ENCODE data around the gene C9orf50.

C9orf50 gene

GRCh38 chr9:129570450-129571297 lies 50.2 kb downstream of the C9orf50 start:
- DNase-seq (ENCODE audit: low read depth in 2 of 2), result no peak

DNA sequence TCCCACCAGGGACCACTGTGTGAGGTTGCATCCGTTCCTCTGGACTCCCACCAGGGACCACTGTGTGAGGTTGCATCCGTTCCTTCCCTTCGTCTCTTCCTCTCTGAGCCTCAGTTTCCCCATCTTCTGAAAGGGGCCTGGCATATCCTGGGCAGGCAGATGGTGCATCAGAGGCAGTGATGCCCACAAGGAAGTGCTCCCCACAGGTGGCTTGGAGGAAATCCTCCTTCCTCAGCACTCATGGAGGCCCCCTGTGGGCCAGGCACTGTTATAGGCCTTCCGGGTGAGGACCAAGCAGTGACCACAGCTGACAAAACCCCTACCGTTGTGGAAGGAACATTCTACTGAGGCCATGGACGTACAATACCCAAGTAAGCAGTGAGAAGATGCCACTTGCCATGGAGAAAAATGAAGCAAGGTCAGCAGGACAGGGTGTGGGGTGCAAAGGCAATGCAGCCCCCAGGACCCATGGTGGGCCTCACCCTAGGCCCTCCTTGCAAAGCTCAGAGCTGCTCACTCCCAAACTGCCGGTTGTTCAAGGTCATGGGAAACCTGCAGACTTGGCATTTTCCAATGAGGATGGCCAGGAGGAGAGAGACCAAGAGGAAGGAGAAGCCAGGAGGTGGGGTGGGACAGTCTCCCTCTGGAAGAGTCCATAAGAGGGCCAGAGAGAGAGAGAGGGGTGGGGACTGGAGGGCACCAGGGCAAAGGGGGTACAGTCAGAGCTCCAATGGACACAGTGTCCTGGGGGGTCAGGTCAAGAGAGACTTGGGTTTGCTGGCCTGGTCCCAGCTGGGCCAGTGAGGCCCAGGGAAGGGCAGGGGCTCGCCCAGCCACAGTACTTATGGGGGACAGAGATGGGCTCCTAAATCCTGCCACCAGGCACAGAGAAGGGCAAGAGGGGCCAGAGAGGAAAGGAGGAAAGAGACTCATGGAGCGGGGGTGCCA lies 51.1 kb downstream of the C9orf50 start:
- no peak for DNase-seq (ENCODE audit: low read depth in 2 of 2)

DNA sequence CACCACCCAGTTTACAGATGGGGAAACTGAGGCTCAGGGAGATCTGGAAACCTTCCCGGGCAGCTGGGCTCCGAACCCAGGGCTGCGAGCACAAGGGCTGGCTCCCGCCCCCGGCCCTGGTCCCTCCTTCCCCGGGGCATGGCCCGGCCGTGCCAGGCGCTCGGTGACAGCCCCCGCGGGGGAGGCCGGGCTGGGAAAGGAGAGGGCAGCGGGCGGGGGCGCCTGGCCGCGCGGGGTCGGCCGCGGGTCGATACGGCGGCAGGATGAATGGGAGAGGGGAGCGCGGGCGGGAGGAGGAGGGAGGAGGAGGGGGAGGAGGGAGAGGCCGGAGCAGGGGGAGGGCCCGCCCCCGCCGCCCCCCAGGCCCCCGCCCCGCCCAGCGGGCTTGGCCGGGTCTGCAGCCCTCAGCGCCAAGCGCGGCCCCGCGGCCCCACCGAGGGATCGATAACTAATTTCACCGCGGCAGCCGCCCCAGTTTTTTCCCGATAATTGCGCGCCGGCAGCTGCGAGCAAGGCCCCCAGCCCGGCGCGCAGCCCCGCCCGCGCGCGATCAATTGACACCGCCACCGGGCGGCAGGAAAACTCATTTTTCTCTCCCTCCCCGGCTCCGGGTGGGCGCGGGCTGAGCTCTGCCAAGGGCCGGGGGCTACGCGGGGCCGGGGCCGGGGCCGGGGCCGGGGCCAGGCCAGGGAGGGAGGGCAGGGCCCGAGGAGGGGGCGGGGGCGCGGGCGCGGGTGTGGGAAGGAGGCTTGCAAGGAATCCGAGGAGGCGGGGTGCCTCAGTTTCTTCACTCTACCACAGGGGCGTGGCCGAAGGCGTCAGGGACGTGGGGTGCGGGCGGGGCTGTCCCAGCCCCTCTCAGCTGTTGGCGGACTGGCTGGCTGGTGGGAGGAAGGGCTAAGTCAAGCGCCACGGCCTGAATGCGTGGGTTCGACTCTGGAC lies 52.1 kb downstream of the C9orf50 start:
- DNase-seq (ENCODE audit: low read depth in 2 of 2), result no peak

DNA sequence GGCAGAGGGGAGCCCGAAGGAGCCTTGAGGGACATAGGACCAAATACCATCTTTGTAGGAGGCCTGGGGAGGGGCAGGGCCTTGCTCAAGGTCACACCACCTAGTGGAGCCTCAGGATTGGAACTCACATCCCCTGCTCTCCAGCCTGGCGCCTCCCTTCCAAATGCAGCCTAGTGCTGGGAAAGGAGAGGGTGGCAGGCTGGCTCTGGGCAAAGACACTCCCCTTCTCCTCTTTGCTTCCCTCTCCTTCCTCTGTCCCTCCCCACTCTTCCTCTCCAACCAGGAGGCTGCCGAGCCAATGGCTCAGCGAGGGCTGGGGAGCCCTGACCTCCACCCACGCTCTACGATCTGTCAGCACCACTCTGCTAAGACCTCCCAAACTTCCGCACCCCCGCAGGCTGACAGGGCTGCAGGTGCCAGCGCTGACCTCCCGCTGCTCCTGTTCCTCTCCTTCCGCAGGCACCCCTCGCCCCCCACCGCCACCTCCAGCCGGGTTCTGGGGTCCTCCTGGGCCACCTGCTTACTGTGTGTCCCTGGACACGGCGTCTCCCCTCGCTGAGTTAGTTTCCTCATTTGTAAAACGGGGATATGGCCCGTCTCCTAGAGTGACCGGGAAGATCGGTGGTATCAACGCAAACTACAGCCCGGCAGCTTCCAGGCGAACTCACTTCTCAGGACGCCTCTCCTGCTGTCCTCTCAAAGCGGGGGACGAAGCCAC lies 52.9 kb downstream of the C9orf50 start:
- no peak for DNase-seq (ENCODE audit: low read depth in 2 of 2)

DNA sequence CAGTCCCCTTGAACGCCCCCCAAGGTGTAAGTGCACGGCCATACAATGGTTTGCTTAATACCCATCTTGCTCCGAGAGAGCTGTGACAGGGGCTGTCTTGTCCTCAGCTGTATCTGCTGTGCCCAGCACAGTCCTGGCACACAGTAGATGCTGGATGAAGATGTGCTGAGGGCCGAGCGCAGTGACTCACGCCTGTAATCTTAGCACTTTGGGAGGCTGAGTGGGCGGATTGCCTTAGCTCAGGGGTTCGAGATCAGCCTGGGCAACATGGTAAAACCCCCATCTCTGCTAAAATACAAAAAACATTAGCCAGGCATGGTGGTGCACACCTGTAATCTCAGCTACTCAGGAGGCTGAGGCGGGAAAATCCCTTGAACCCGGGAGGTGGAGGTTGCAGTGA lies 53.6 kb downstream of the C9orf50 start:
- DNase-seq (ENCODE audit: low read depth in 2 of 2), result no peak

- DNase-seq (ENCODE audit: low read depth in 2 of 2), result no peak
Measured at GRCh38 chr9:129566563-129567266, 54.2 kb downstream of the C9orf50 start.

DNA sequence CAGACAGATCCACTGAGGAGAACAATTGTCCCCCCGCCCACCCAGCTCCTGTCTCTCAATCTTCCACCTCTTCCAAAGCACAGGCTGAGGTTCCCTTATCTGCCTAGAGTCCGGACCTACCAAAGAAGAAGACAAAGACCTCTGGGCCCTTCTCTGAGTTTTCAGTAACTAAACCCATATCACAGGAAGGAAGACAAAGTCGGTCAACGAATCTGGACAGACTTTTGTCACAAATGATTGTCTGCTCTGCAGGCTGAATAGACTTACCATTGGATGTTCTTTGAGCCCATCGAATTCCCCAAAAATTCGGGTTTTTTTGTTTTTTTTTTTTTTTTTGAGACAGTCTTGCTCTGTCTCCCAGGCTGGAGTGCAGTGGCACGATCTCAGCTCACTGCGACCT lies 58.0 kb downstream of the C9orf50 start:
- no peak for DNase-seq (ENCODE audit: low read depth in 2 of 2)

GRCh38 chr9:129562514-129562913 lies 58.4 kb downstream of the C9orf50 start:
- no peak for DNase-seq (ENCODE audit: low read depth in 2 of 2)

Data from stimulated activated CD4-positive, alpha-beta T cell treated with anti-CD3 and anti-CD28 coated beads, Interleukin-4, amount 100 ng/mL, for 48 hours (primary cell).